GM19395 (cell line): ENCODE results near the gene KANK4.
"Not testable (repeated sequence)": the region's sequence is repeated elsewhere in the genome, so short reads cannot be mapped to it uniquely, and the experiment has no call there.

Source experiments
- ATAC-seq: cut with Tn5 transposase; IDR thresholded peaks from one replicate; pipeline ENCODE4 v1.9.1; 2021; ENCODE audit warnings: mild to moderate bottlenecking, moderate library complexity; ENCODE audit not compliant: unreplicated experiment

KANK4 gene

GRCh38 chr1:62240651-62241370 is 78.4 kb downstream of the KANK4 start:
- ATAC-seq = no peak

GRCh38 chr1:62239652-62240403 is 79.4 kb downstream of the KANK4 start:
- not testable (repeated sequence) for ATAC-seq

- no peak for ATAC-seq
Observed at GRCh38 chr1:62238507-62238906, 80.7 kb downstream of the KANK4 start.

GRCh38 chr1:62237950-62238374 is 81.3 kb downstream of the KANK4 start:
- ATAC-seq = no peak

- no peak for ATAC-seq
Observed at GRCh38 chr1:62237361-62237760, 81.9 kb downstream of the KANK4 start.

- no peak for ATAC-seq
Observed at GRCh38 chr1:62235576-62235975, 83.7 kb downstream of the KANK4 start.

GRCh38 chr1:62234688-62235087 is 84.5 kb downstream of the KANK4 start:
- ATAC-seq = no peak

GRCh38 chr1:62233926-62234450 is 85.2 kb downstream of the KANK4 start:
- no peak for ATAC-seq

- no peak for ATAC-seq
Observed at GRCh38 chr1:62232871-62233278, 86.4 kb downstream of the KANK4 start.

GRCh38 chr1:62230718-62231117 is 88.5 kb downstream of the KANK4 start:
- ATAC-seq = no peak

- no peak for ATAC-seq
Observed at GRCh38 chr1:62229932-62230331, 89.3 kb downstream of the KANK4 start.

GRCh38 chr1:62229468-62229867 is 89.8 kb downstream of the KANK4 start:
- ATAC-seq = no peak

- no peak for ATAC-seq
Observed at GRCh38 chr1:62228883-62229187, 90.4 kb downstream of the KANK4 start.

GRCh38 chr1:62228136-62228882 is 90.9 kb downstream of the KANK4 start:
- no peak for ATAC-seq

GRCh38 chr1:62227496-62227895 is 91.7 kb downstream of the KANK4 start:
- ATAC-seq = no peak

GRCh38 chr1:62224182-62224581 is 95.1 kb downstream of the KANK4 start:
- ATAC-seq = no peak

- no peak for ATAC-seq
Observed at GRCh38 chr1:62222321-62222720, 96.9 kb downstream of the KANK4 start.

GRCh38 chr1:62221171-62221570 is 98.1 kb downstream of the KANK4 start:
- no peak for ATAC-seq

- ATAC-seq = not testable (repeated sequence)
Observed at GRCh38 chr1:62220456-62220855, 98.8 kb downstream of the KANK4 start.

GRCh38 chr1:62218604-62219003 is 100.6 kb downstream of the KANK4 start:
- ATAC-seq = no peak

GRCh38 chr1:62213075-62213914 is 105.9 kb downstream of the KANK4 start:
- no peak for ATAC-seq
